Mesenchymal stem cell (in vitro differentiated cells and primary cell): ENCODE data around the gene GPR65.

ENCODE experiments used
- DNase-seq: peaks from one replicate; pipeline ENCODE4 v3.0.0-alpha.2; 2013
- H2AFZ ChIP-seq: one replicate; pipeline ENCODE4 v1.6.1; 2013; ENCODE audit warnings: low read depth, mild to moderate bottlenecking, control low read depth, inconsistent platforms, low read length, moderate library complexity
- H2AK5ac ChIP-seq: 2 replicates; pipeline ENCODE4 v1.6.1; 2013; ENCODE audit warnings: low read length, moderate library complexity, mild to moderate bottlenecking, inconsistent platforms; ENCODE audit not compliant: severe bottlenecking
- H2BK120ac ChIP-seq: one replicate; pipeline ENCODE4 v1.6.1; 2013; ENCODE audit warnings: low read depth, mild to moderate bottlenecking, inconsistent platforms, low read length, moderate library complexity
- H2BK12ac ChIP-seq, 2 experiments: one replicate each; pipeline ENCODE4 v1.6.1; 2013; ENCODE audit warnings: inconsistent platforms in 2 of 2, low read length in 2 of 2, mild to moderate bottlenecking in 2 of 2, moderate library complexity in 2 of 2, control low read depth in 1 of 2
- H2BK15ac ChIP-seq: one replicate; pipeline ENCODE4 v1.6.1; 2013; ENCODE audit warnings: mild to moderate bottlenecking, low read depth, inconsistent platforms; ENCODE audit not compliant: poor library complexity, severe bottlenecking
- H2BK5ac ChIP-seq: 2 replicates; pipeline ENCODE4 v1.6.1; 2013; ENCODE audit warnings: low read depth, mild to moderate bottlenecking, low read length, control low read depth, inconsistent platforms; ENCODE audit not compliant: poor library complexity, severe bottlenecking
- H3K14ac ChIP-seq, 2 experiments: one replicate each; pipeline ENCODE4 v1.6.1; 2013; ENCODE audit warnings: inconsistent platforms in 2 of 2, low read length in 2 of 2, control low read depth in 1 of 2, mild to moderate bottlenecking in 1 of 2, moderate library complexity in 1 of 2
- H3K18ac ChIP-seq, 2 experiments: one replicate each; pipeline ENCODE4 v1.6.1; 2013; ENCODE audit warnings: inconsistent platforms in 2 of 2, low read length in 2 of 2, control low read depth in 1 of 2, low read depth in 1 of 2, mild to moderate bottlenecking in 1 of 2
- H3K23ac ChIP-seq, 2 experiments: one replicate each; pipeline ENCODE4 v1.6.1; 2013; ENCODE audit warnings: inconsistent platforms in 2 of 2, low read length in 2 of 2, mild to moderate bottlenecking in 2 of 2, moderate library complexity in 2 of 2, control low read depth in 1 of 2
- H3K27ac ChIP-seq: 2 replicates; pipeline ENCODE4 v1.5.1; 2013; ENCODE audit warnings: mild to moderate bottlenecking, moderate library complexity, low read length, control low read depth, inconsistent platforms; ENCODE audit not compliant: poor library complexity, severe bottlenecking
- H3K27me3 ChIP-seq, 2 experiments: 2 replicates each; pipeline versions ENCODE4 v1.6.1 to v1.7.0; 2013; ENCODE audit warnings: low read length in 2 of 2, mild to moderate bottlenecking in 2 of 2, moderate library complexity in 2 of 2, control low read depth in 1 of 2, inconsistent platforms in 1 of 2; ENCODE audit not compliant: control insufficient read depth in 1 of 2, insufficient read depth in 1 of 2
- H3K36me3 ChIP-seq, 2 experiments: 2 replicates each; pipeline versions ENCODE4 v1.6.1 to v1.7.0; 2013; ENCODE audit warnings: low read length in 2 of 2, control low read depth in 1 of 2, inconsistent platforms in 1 of 2, low read depth in 1 of 2, mild to moderate bottlenecking in 1 of 2; ENCODE audit not compliant: insufficient read depth in 2 of 2, control insufficient read depth in 1 of 2
- H3K4ac ChIP-seq, 2 experiments: one replicate each; pipeline ENCODE4 v1.6.1; 2013; ENCODE audit warnings: inconsistent platforms in 2 of 2, low read length in 2 of 2, mild to moderate bottlenecking in 2 of 2, moderate library complexity in 2 of 2, control low read depth in 1 of 2, low read depth in 1 of 2
- H3K4me1 ChIP-seq: 2 replicates; pipeline ENCODE4 v1.6.1; 2013; ENCODE audit warnings: low read depth, low read length, control low read depth; ENCODE audit not compliant: control insufficient read depth, insufficient read depth
- H3K4me2 ChIP-seq: 2 replicates; pipeline ENCODE4 v1.6.1; 2013; ENCODE audit warnings: low read length, mild to moderate bottlenecking, inconsistent platforms; ENCODE audit not compliant: poor library complexity, severe bottlenecking
- H3K4me3 ChIP-seq, 2 experiments: 2 replicates each; pipeline versions ENCODE4 v1.5.1 to v1.7.0; 2013; ENCODE audit warnings: low read length in 2 of 2, mild to moderate bottlenecking in 2 of 2, control low read depth in 1 of 2, low read depth in 1 of 2; ENCODE audit not compliant: insufficient read depth in 1 of 2
- H3K79me1 ChIP-seq: replicated peaks from 2 replicates; pipeline ENCODE4 v1.6.1; 2013; ENCODE audit warnings: mild to moderate bottlenecking, control low read depth, low read length, inconsistent platforms; ENCODE audit not compliant: poor library complexity, severe bottlenecking
- H3K9ac ChIP-seq: 2 replicates; pipeline ENCODE4 v1.7.0; 2013; ENCODE audit warnings: mild to moderate bottlenecking, low read length, moderate library complexity
- H3K9me3 ChIP-seq: 2 replicates; pipeline ENCODE4 v1.7.0; 2013; ENCODE audit warnings: mild to moderate bottlenecking, low read length; ENCODE audit not compliant: control insufficient read depth
- H4K8ac ChIP-seq: one replicate; pipeline ENCODE4 v1.6.1; 2013; ENCODE audit warnings: inconsistent platforms, mild to moderate bottlenecking, low read length, moderate library complexity
- H4K91ac ChIP-seq: one replicate; pipeline ENCODE4 v1.6.1; 2013; ENCODE audit warnings: mild to moderate bottlenecking, low read length, inconsistent platforms
- WGBS: methylation state at CpG from one replicate; pipeline ENCODE4 v1.1.7; 2013; ENCODE audit warnings: mixed read lengths; 5-methylcytosine and 5-hydroxymethylcytosine counted together

GPR65 gene

GRCh38 chr14:88040146-88040545, 35.2 kb downstream of the GPR65 start:
- Histone ChIP-seq H4K8ac (no peak overlapping the region), H3K4me3 (no peak overlapping the region), H3K4me1 (no peaks in the 10 kb centered on the region), H3K18ac (no peak overlapping the region), H3K79me1 (no peaks in the 10 kb centered on the region), H2BK5ac (no peak overlapping the region), H2BK120ac (no peak overlapping the region), H4K91ac (no peak overlapping the region), H2BK12ac (no peak overlapping the region), H3K4ac (no peak overlapping the region), H2BK15ac (no peak overlapping the region), H3K9me3 (no peaks in the 10 kb centered on the region), H3K9ac (no peak overlapping the region), H3K27me3 (peaks cover 0 to 19% of the 10 kb centered on the region in 2 experiments), H3K4me2 (no peak overlapping the region), H3K27ac (no peak overlapping the region), H3K36me3 (no peaks in the 10 kb centered on the region), H3K23ac (no peak overlapping the region), H3K14ac (no peak overlapping the region), H2AK5ac (no peak overlapping the region), H2AFZ (no peak overlapping the region)
- no peak for DNase-seq
- WGBS: 33% methylated on average over 1 of the region's 1 CpG

- Histone ChIP-seq H3K27me3 (peaks cover 0 to 7% of the 10 kb centered on the region in 2 experiments), H2BK12ac (no peak overlapping the region), H3K4me3 (no peak overlapping the region), H3K36me3 (no peaks in the 10 kb centered on the region), H4K8ac (no peak overlapping the region), H3K18ac (no peak overlapping the region), H3K4me1 (no peaks in the 10 kb centered on the region), H2BK15ac (no peak overlapping the region), H3K79me1 (no peaks in the 10 kb centered on the region), H2BK5ac (no peak overlapping the region), H2AFZ (no peak overlapping the region), H3K27ac (no peak overlapping the region), H3K9ac (no peak overlapping the region), H3K4me2 (no peak overlapping the region), H2BK120ac (no peak overlapping the region), H4K91ac (no peak overlapping the region), H2AK5ac (no peak overlapping the region), H3K14ac (no peak overlapping the region), H3K4ac (no peak overlapping the region), H3K23ac (no peak overlapping the region), H3K9me3 (no peaks in the 10 kb centered on the region)
- no peak for DNase-seq
- WGBS: 67% methylated on average over 1 of the region's 4 CpGs
Measured at GRCh38 chr14:88043529-88044443, 38.9 kb downstream of the GPR65 start.

GRCh38 chr14:88044444-88044758, 39.5 kb downstream of the GPR65 start:
- H2AK5ac ChIP-seq: no peak overlapping the region
- no peak overlapping the region for H3K4me2 ChIP-seq
- H3K27me3 ChIP-seq: peaks cover 0 to 7% of the 10 kb centered on the region in 2 experiments
- DNase-seq: no peak
- H2AFZ ChIP-seq: no peak overlapping the region
- no peak overlapping the region for H4K8ac ChIP-seq
- no peak overlapping the region for H3K14ac ChIP-seq
- 17% methylated on average over 1 of the region's 1 CpG for WGBS
- no peak overlapping the region for H3K9ac ChIP-seq
- no peaks in the 10 kb centered on the region for H3K4me1 ChIP-seq
- no peak overlapping the region for H3K4me3 ChIP-seq
- H3K4ac ChIP-seq: no peak overlapping the region
- H2BK12ac ChIP-seq: no peak overlapping the region
- H3K36me3 ChIP-seq: no peaks in the 10 kb centered on the region
- no peak overlapping the region for H3K27ac ChIP-seq
- H3K18ac ChIP-seq: no peak overlapping the region
- H4K91ac ChIP-seq: no peak overlapping the region
- H2BK120ac ChIP-seq: no peak overlapping the region
- no peak overlapping the region for H2BK15ac ChIP-seq
- no peaks in the 10 kb centered on the region for H3K9me3 ChIP-seq
- H2BK5ac ChIP-seq: no peak overlapping the region
- H3K23ac ChIP-seq: no peak overlapping the region
- no peaks in the 10 kb centered on the region for H3K79me1 ChIP-seq

- Histone ChIP-seq H2BK5ac (no peak overlapping the region), H3K9me3 (no peaks in the 10 kb centered on the region), H3K36me3 (no peaks in the 10 kb centered on the region), H3K9ac (no peak overlapping the region), H3K79me1 (no peaks in the 10 kb centered on the region), H3K4me1 (no peaks in the 10 kb centered on the region), H4K91ac (no peak overlapping the region), H3K4me3 (no peak overlapping the region), H2AK5ac (no peak overlapping the region), H2BK15ac (no peak overlapping the region), H4K8ac (no peak overlapping the region), H3K4ac (no peak overlapping the region), H2AFZ (no peak overlapping the region), H3K23ac (no peak overlapping the region), H2BK120ac (no peak overlapping the region), H3K27me3 (peaks cover 0 to 2% of the 10 kb centered on the region in 2 experiments), H2BK12ac (no peak overlapping the region), H3K18ac (no peak overlapping the region), H3K14ac (no peak overlapping the region), H3K4me2 (no peak overlapping the region), H3K27ac (no peak overlapping the region)
- 68% methylated on average over 3 of the region's 4 CpGs for WGBS
- no peak for DNase-seq
Measured at GRCh38 chr14:88044776-88045446, 40.0 kb downstream of the GPR65 start.
